SK-N-MC (cell line): ENCODE results near the gene FSTL1.

Experiments used
- EZH2 ChIP-seq: fragments of 200-600 bp; sonication (generic); IDR thresholded peaks from one replicate; pipeline ENCODE4 v1.6.1; 2017; ENCODE audit warnings: antibody characterized with exemption
- POLR2AphosphoS5 ChIP-seq: IDR thresholded peaks from 2 replicates; pipeline ENCODE4 v1.6.1; 2012; ENCODE audit warnings: mild to moderate bottlenecking, low read depth, low read length, borderline replicate concordance

DNA sequence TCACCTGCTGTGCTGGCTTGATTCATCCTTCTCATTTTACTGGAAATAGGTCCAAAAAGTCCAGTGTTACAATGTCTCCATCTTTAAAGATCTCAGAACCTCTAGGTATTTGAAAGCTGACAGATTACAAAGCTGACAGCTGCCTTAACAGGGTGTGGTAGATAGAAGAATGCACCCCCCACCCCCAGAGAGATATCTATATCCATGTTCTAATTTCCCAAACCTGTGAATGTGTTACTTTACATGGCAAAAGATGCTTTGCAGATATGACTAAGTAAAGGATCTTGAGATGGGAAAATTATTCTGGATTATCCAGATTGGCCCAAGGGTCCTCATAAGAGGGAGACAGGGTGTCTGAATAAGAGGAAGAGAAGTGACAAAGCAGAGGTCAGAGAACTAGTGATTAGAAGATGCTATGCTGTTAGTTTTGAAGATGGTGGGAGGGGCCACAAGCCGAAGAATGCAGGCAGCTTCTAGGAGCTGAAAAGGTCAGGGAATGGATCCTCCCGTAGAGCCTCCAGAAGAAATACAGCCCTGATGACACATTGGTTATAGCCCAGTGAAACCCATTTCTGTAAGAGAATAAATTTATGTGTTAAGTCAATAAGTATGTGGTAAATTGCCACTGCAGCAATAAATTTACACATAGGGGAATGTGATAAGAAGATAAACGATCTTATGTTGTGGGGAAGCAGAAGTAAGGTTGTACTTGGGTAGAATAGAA, 21.5 kb upstream of the FSTL1 start:
- TF ChIP-seq POLR2AphosphoS5 (no peak), EZH2 (no peak)
